ENCODE results near the gene CERS6.

GRCh38 chr2:168433527-168433926 is 22.5 kb upstream of the CERS6 start:
- TF ChIP-seq CTCF (IDR thresholded peaks at IDR 0.05; ENCODE audit: poor library complexity) (no peak), EZH2phosphoT487 (IDR thresholded peaks at IDR 0.05; ENCODE audit: low read depth, severe bottlenecking, unreplicated experiment) (no peak), EZH2 (IDR thresholded peaks at IDR 0.05; ENCODE audit: borderline replicate concordance) (no peak)
